ENCODE measurements around the gene ADAT1.

DNA sequence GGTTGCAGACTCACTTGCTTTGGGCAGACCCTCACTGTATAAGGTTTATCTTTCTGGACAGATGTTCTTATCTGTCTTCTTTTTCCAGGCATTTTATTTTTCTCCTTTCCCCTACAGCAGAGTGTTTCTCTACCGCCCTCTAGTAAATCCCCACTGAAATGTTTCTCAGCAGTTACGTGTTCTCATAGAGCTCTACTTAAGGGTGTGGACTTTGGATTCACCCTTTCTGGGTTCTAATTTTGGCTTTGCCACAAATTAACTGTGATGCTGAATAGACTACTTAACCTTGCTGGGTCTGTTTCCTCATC lies 2.0 kb downstream of the ADAT1 start:
- TF ChIP-seq, protein P1, sequence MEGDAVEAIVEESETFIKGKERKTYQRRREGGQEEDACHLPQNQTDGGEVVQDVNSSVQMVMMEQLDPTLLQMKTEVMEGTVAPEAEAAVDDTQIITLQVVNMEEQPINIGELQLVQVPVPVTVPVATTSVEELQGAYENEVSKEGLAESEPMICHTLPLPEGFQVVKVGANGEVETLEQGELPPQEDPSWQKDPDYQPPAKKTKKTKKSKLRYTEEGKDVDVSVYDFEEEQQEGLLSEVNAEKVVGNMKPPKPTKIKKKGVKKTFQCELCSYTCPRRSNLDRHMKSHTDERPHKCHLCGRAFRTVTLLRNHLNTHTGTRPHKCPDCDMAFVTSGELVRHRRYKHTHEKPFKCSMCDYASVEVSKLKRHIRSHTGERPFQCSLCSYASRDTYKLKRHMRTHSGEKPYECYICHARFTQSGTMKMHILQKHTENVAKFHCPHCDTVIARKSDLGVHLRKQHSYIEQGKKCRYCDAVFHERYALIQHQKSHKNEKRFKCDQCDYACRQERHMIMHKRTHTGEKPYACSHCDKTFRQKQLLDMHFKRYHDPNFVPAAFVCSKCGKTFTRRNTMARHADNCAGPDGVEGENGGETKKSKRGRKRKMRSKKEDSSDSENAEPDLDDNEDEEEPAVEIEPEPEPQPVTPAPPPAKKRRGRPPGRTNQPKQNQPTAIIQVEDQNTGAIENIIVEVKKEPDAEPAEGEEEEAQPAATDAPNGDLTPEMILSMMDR (IDR thresholded peaks at IDR 0.05): no peak
- TF ChIP-seq EZH2 (IDR thresholded peaks at IDR 0.05; ENCODE audit: borderline replicate concordance, insufficient read depth, low read depth, low read length, poor library complexity, severe bottlenecking): no peak

Data from B cell (primary cell).